ENCODE measurements around the gene KIF4A. TPM values are rescaled to one million over a fixed set of nuclear protein-coding genes. Genes with fewer than 3 reads are reported as not detected.
"Not testable (repeated sequence)": the region's sequence is repeated elsewhere in the genome, so short reads cannot be mapped to it uniquely, and the experiment has no call there.

The KIF4A gene
- total and polyA plus RNA-seq, 5 donors: 0.05 to 0.65 (median 0.28) TPM

- H3K4me3 ChIP-seq (ENCODE audit: low read length); H3K4me1 ChIP-seq (ENCODE audit: control insufficient read depth, insufficient read depth, low read length); intact Hi-C loops (cut with DNase I); H3K27ac ChIP-seq (ENCODE audit: low read length); H3K27me3 ChIP-seq (ENCODE audit: control insufficient read depth, insufficient read depth); H3K9me3 ChIP-seq (ENCODE audit: control insufficient read depth, low read length); DNase-seq; ATAC-seq: not testable (repeated sequence)
- WGBS: 98% methylated on average over 1 of the region's 3 CpGs
These were observed 110.3 kb downstream of the KIF4A start for GRCh38 chrX:70400181-70400580.

GRCh38 chrX:70402721-70403120, 112.8 kb downstream of the KIF4A start:
- 93% methylated on average over 2 of the region's 2 CpGs for whole genome bisulfite sequencing
- H3K27me3 ChIP-seq (ENCODE audit: control insufficient read depth, insufficient read depth): no peaks in the 10 kb centered on the region
- no peaks in the 10 kb centered on the region for H3K4me1 ChIP-seq (ENCODE audit: control insufficient read depth, insufficient read depth, low read length)
- ATAC-seq (no peak), DNase-seq (no peak)
- no peak overlapping the region for H3K4me3 ChIP-seq (ENCODE audit: low read length)
- H3K9me3 ChIP-seq (ENCODE audit: control insufficient read depth, low read length): no peaks in the 10 kb centered on the region
- no peak overlapping the region for H3K27ac ChIP-seq (ENCODE audit: low read length)
- intact Hi-C loops (cut with DNase I): no loop called here

- Histone ChIP-seq H3K9me3 (ENCODE audit: control insufficient read depth, low read length) (no peaks in the 10 kb centered on the region), H3K4me3 (ENCODE audit: low read length) (no peak overlapping the region), H3K4me1 (ENCODE audit: control insufficient read depth, insufficient read depth, low read length) (no peaks in the 10 kb centered on the region), H3K27ac (ENCODE audit: low read length) (no peak overlapping the region), H3K27me3 (ENCODE audit: control insufficient read depth, insufficient read depth) (no peaks in the 10 kb centered on the region)
- intact Hi-C loops (cut with DNase I): no loop called here
- WGBS: 93% methylated on average over 1 of the region's 1 CpG
- ATAC-seq (no peak), DNase-seq (no peak)
These were observed 115.1 kb downstream of the KIF4A start for GRCh38 chrX:70405003-70405402.

GRCh38 chrX:70410921-70411320, 121.0 kb downstream of the KIF4A start:
- H3K4me3 ChIP-seq (ENCODE audit: low read length): no peak overlapping the region
- H3K4me1 ChIP-seq (ENCODE audit: control insufficient read depth, insufficient read depth, low read length): no peaks in the 10 kb centered on the region
- DNase-seq: no peak
- no peaks in the 10 kb centered on the region for H3K27me3 ChIP-seq (ENCODE audit: control insufficient read depth, insufficient read depth)
- intact Hi-C loops (cut with DNase I): no loop called here
- H3K9me3 ChIP-seq (ENCODE audit: control insufficient read depth, low read length): no peaks in the 10 kb centered on the region
- 98% methylated on average over 2 of the region's 2 CpGs for WGBS
- H3K27ac ChIP-seq (ENCODE audit: low read length): no peak overlapping the region
- ATAC-seq: no peak

GRCh38 chrX:70411475-70411874, 121.6 kb downstream of the KIF4A start:
- intact Hi-C loops (cut with DNase I): no loop called here
- WGBS: 95% methylated on average over 3 of the region's 3 CpGs

GRCh38 chrX:70421618-70422017, 131.7 kb downstream of the KIF4A start:
- H3K9me3 ChIP-seq (ENCODE audit: control insufficient read depth, low read length): no peaks in the 10 kb centered on the region
- no peaks in the 10 kb centered on the region for H3K4me1 ChIP-seq (ENCODE audit: control insufficient read depth, insufficient read depth, low read length)
- H3K4me3 ChIP-seq (ENCODE audit: low read length): no peak overlapping the region
- no peaks in the 10 kb centered on the region for H3K27me3 ChIP-seq (ENCODE audit: control insufficient read depth, insufficient read depth)
- H3K27ac ChIP-seq (ENCODE audit: low read length): no peak overlapping the region
- intact Hi-C loops (cut with DNase I): no loop called here
- DNase-seq (no peak), ATAC-seq (no peak)
- 38% methylated on average over 2 of the region's 2 CpGs for WGBS

More at GRCh38 chrX:70411475-70411874, 121.6 kb downstream of the KIF4A start:
- H3K27ac ChIP-seq (ENCODE audit: low read length): no peak overlapping the region
- H3K4me1 ChIP-seq (ENCODE audit: control insufficient read depth, insufficient read depth, low read length): no peaks in the 10 kb centered on the region
- H3K27me3 ChIP-seq (ENCODE audit: control insufficient read depth, insufficient read depth): no peaks in the 10 kb centered on the region
- no peaks in the 10 kb centered on the region for H3K9me3 ChIP-seq (ENCODE audit: control insufficient read depth, low read length)
- no peak for DNase-seq
- no peak overlapping the region for H3K4me3 ChIP-seq (ENCODE audit: low read length)
- ATAC-seq: no peak

GRCh38 chrX:70422851-70423341, 133.0 kb downstream of the KIF4A start, which contains the start of gene GDPD2:
GDPD2 (plus strand) TSS chrX:70423314; CDS start chrX:70424985, 1,671 bp downstream.
- WGBS: 10% methylated on average over 11 of the region's 11 CpGs
- ATAC-seq: peak in 1 of 2 donors; percentile 50

GRCh38 chrX:70423936-70424675, 134.2 kb downstream of the KIF4A start:
- no peaks in the 10 kb centered on the region for H3K9me3 ChIP-seq (ENCODE audit: control insufficient read depth, low read length)
- no peak overlapping the region for H3K4me3 ChIP-seq (ENCODE audit: low read length)
- ATAC-seq: no peak
- WGBS: 77% methylated on average over 10 of the region's 10 CpGs
- intact Hi-C loops (cut with DNase I): no loop called here
- no peaks in the 10 kb centered on the region for H3K27me3 ChIP-seq (ENCODE audit: control insufficient read depth, insufficient read depth)
- H3K4me1 ChIP-seq (ENCODE audit: control insufficient read depth, insufficient read depth, low read length): no peaks in the 10 kb centered on the region
- H3K27ac ChIP-seq (ENCODE audit: low read length): no peak overlapping the region
- no peak for DNase-seq

More at GRCh38 chrX:70422851-70423341, 133.0 kb downstream of the KIF4A start, which contains the start of gene GDPD2:
- Histone ChIP-seq H3K27me3 (ENCODE audit: control insufficient read depth, insufficient read depth) (no peaks in the 10 kb centered on the region), H3K4me1 (ENCODE audit: control insufficient read depth, insufficient read depth, low read length) (no peaks in the 10 kb centered on the region), H3K4me3 (ENCODE audit: low read length) (no peak within 1 kb of the TSS), H3K9me3 (ENCODE audit: control insufficient read depth, low read length) (no peaks in the 10 kb centered on the region), H3K27ac (ENCODE audit: low read length) (no peak within 1 kb of the TSS)
- intact Hi-C loops (cut with DNase I): no loop called here
- DNase-seq: no peak

- 81% methylated on average over 10 of the region's 10 CpGs for WGBS
- Histone ChIP-seq H3K27ac (ENCODE audit: low read length) (no peak overlapping the region), H3K4me3 (ENCODE audit: low read length) (no peak overlapping the region), H3K9me3 (ENCODE audit: control insufficient read depth, low read length) (no peaks in the 10 kb centered on the region), H3K27me3 (ENCODE audit: control insufficient read depth, insufficient read depth) (no peaks in the 10 kb centered on the region), H3K4me1 (ENCODE audit: control insufficient read depth, insufficient read depth, low read length) (no peaks in the 10 kb centered on the region)
- no peak for ATAC-seq
- intact Hi-C loops (cut with DNase I): no loop called here
- DNase-seq: no peak
These were observed 134.9 kb downstream of the KIF4A start for GRCh38 chrX:70424801-70425200.

- no peak overlapping the region for H3K4me3 ChIP-seq (ENCODE audit: low read length)
- WGBS: 92% methylated on average over 15 of the region's 15 CpGs
- DNase-seq: peak in 1 of 3 donors; percentile 29
- H3K27ac ChIP-seq (ENCODE audit: low read length): no peak overlapping the region
- H3K9me3 ChIP-seq (ENCODE audit: control insufficient read depth, low read length): no peaks in the 10 kb centered on the region
- no peaks in the 10 kb centered on the region for H3K4me1 ChIP-seq (ENCODE audit: control insufficient read depth, insufficient read depth, low read length)
- intact Hi-C loops (cut with DNase I): no loop called here
- no peaks in the 10 kb centered on the region for H3K27me3 ChIP-seq (ENCODE audit: control insufficient read depth, insufficient read depth)
- ATAC-seq: no peak
These were observed 136.7 kb downstream of the KIF4A start for GRCh38 chrX:70426286-70427278.

- DNase-seq: no peak
- H3K27me3 ChIP-seq (ENCODE audit: control insufficient read depth, insufficient read depth): no peaks in the 10 kb centered on the region
- intact Hi-C loops (cut with DNase I): no loop called here
- no peak for ATAC-seq
- 65% methylated on average over 2 of the region's 2 CpGs for whole genome bisulfite sequencing
- H3K27ac ChIP-seq (ENCODE audit: low read length): no peak overlapping the region
- no peaks in the 10 kb centered on the region for H3K4me1 ChIP-seq (ENCODE audit: control insufficient read depth, insufficient read depth, low read length)
- H3K9me3 ChIP-seq (ENCODE audit: control insufficient read depth, low read length): no peaks in the 10 kb centered on the region
- H3K4me3 ChIP-seq (ENCODE audit: low read length): no peak overlapping the region
These were observed 137.5 kb downstream of the KIF4A start for GRCh38 chrX:70427365-70427764.
